Endothelial cell of umbilical vein (primary cell): Measurements from ENCODE around the gene SORCS2. TPM values are rescaled to one million over a fixed set of nuclear protein-coding genes. Genes with fewer than 3 reads are reported as not detected.

ENCODE experiments used
- BruUV-seq: library from RNA; stranded (reverse); fragments of 400-500 nt; replicated peaks from 2 replicates; lab custom pipeline; 2021; lab: Mats Ljungman, UMichigan
- CTCF ChIA-PET: fragments of 300-600, 350-600 bp; sonication (Branson Sonifier 250); formaldehyde crosslinking; loops from one replicate; lab custom pipeline; 2021; ENCODE audit warnings: antibody characterized with exemption, inconsistent platforms; lab: Charles Lee
- POLR2A ChIA-PET: fragments of 300-600, 350-600 bp; sonication (Branson Sonifier 250); formaldehyde crosslinking; loops from one replicate; lab custom pipeline; 2021; ENCODE audit warnings: antibody characterized with exemption, inconsistent platforms; lab: Charles Lee
- DNase-seq: peaks from one replicate; pipeline ENCODE4 v3.0.0-alpha.2; 2011; ENCODE audit warnings: low read depth, low spot score
- FAIRE-seq: peaks from 2 replicates; lab custom pipeline; 2011; peaks lifted over from hg19 to GRCh38; lab: Jason Lieb, UNC
- H2AFZ ChIP-seq: 2 replicates; pipeline ENCODE4 v1.6.0; 2012; ENCODE audit warnings: low read depth, low read length, control low read depth, inconsistent platforms
- H3K27ac ChIP-seq: 2 replicates; pipeline ENCODE4 v1.5.1; 2011; ENCODE audit warnings: low read depth, mild to moderate bottlenecking, control low read depth, low read length, moderate library complexity; ENCODE audit not compliant: insufficient read depth
- H3K27me3 ChIP-seq, 2 experiments: 2 replicates each; pipeline versions ENCODE4 v1.6.0 to v1.6.1; 2011; ENCODE audit warnings: low read length in 2 of 2, mixed read lengths in 1 of 2; ENCODE audit not compliant: control insufficient read depth in 2 of 2, insufficient read depth in 2 of 2
- H3K36me3 ChIP-seq, 2 experiments: 2 replicates in 1 of 2; 3 replicates in 1 of 2; pipeline ENCODE4 v1.5.1; 2011; ENCODE audit warnings: low read length in 2 of 2, mild to moderate bottlenecking in 1 of 2, moderate library complexity in 1 of 2; ENCODE audit not compliant: control insufficient read depth in 2 of 2, insufficient read depth in 2 of 2; ENCODE audit errors: extremely low read depth in 1 of 2
- H3K4me1 ChIP-seq: 3 replicates; pipeline ENCODE4 v1.5.1; 2011; ENCODE audit warnings: mild to moderate bottlenecking, low read length; ENCODE audit not compliant: control insufficient read depth, insufficient read depth; ENCODE audit errors: extremely low read depth
- H3K4me2 ChIP-seq: 2 replicates; pipeline ENCODE4 v1.6.1; 2011; ENCODE audit warnings: low read length, control low read depth, mixed read lengths; ENCODE audit not compliant: insufficient read depth
- H3K4me3 ChIP-seq, 3 experiments: fragments of 200-600 bp in 1 of 3; sonication (generic), shearing (Covaris generic) in 1 of 3; replicated peaks in 1 of 3; 2 replicates each; pipeline ENCODE4 v1.5.1; 2011 to 2016; ENCODE audit warnings: control low read depth in 3 of 3, low read length in 3 of 3, mild to moderate bottlenecking in 2 of 3, inconsistent platforms in 1 of 3, low read depth in 1 of 3, moderate library complexity in 1 of 3; ENCODE audit not compliant: insufficient read depth in 1 of 3
- H3K79me2 ChIP-seq: 2 replicates; pipeline ENCODE4 v1.6.0; 2012; ENCODE audit warnings: low read length, inconsistent platforms; ENCODE audit not compliant: control insufficient read depth, insufficient read depth
- H3K9ac ChIP-seq: replicated peaks from 2 replicates; pipeline ENCODE3; 2011; ENCODE audit warnings: low read length, control low read depth; ENCODE audit not compliant: insufficient read depth; ENCODE audit errors: extremely low read depth
- H3K9me1 ChIP-seq: replicated peaks from 3 replicates; pipeline ENCODE4 v1.6.0; 2011; ENCODE audit warnings: mild to moderate bottlenecking, low read length; ENCODE audit not compliant: control insufficient read depth, insufficient read depth; ENCODE audit errors: extremely low read depth
- H3K9me3 ChIP-seq: replicated peaks from 2 replicates; pipeline ENCODE4 v1.5.1; 2012; ENCODE audit warnings: low read length, inconsistent platforms; ENCODE audit not compliant: control insufficient read depth, insufficient read depth
- H4K20me1 ChIP-seq: replicated peaks from 2 replicates; pipeline ENCODE3; 2011; ENCODE audit warnings: mild to moderate bottlenecking, low read length; ENCODE audit not compliant: control insufficient read depth, insufficient read depth; ENCODE audit errors: extremely low read depth
- CTCF ChIP-seq, 2 donors: IDR thresholded peaks; 1 replicate in 1 of 2; 2 replicates in 1 of 2; pipeline ENCODE4 v1.5.1; 2011; ENCODE audit warnings: low read length in 2 of 2, mild to moderate bottlenecking in 2 of 2, moderate library complexity in 2 of 2, control low read depth in 1 of 2, inconsistent platforms in 1 of 2, low read depth in 1 of 2; ENCODE audit not compliant: insufficient read depth in 1 of 2; ENCODE audit errors: extremely low read depth in 1 of 2
- EZH2 ChIP-seq: IDR thresholded peaks from 2 replicates; pipeline ENCODE4 v1.6.1; 2012; ENCODE audit warnings: borderline replicate concordance, low read depth, mild to moderate bottlenecking, moderate library complexity, low read length, inconsistent platforms; ENCODE audit not compliant: severe bottlenecking
- FOS ChIP-seq: IDR thresholded peaks from 2 replicates; pipeline ENCODE4 v1.6.1; 2011; ENCODE audit warnings: mild to moderate bottlenecking, low read length, moderate library complexity, borderline replicate concordance; ENCODE audit not compliant: insufficient read depth
- GATA2 ChIP-seq: IDR thresholded peaks from 2 replicates; pipeline ENCODE4 v1.7.0; 2011; ENCODE audit warnings: low read depth, mild to moderate bottlenecking, moderate library complexity, mixed read lengths, low read length; ENCODE audit not compliant: insufficient read length, insufficient read depth
- JUN ChIP-seq: IDR thresholded peaks from 2 replicates; pipeline ENCODE4 v1.6.1; 2011; ENCODE audit warnings: borderline replicate concordance, low read depth; ENCODE audit not compliant: insufficient read length, insufficient read depth
- MYC ChIP-seq: IDR thresholded peaks from one replicate; pipeline ENCODE4 v1.6.1; 2011; ENCODE audit warnings: mild to moderate bottlenecking, low read depth, low read length
- POLR2A ChIP-seq: IDR thresholded peaks from 2 replicates; pipeline ENCODE4 v1.6.1; 2012; ENCODE audit warnings: low read depth, mild to moderate bottlenecking, control low read depth, low read length
- POLR2AphosphoS5 ChIP-seq: IDR thresholded peaks from 2 replicates; pipeline ENCODE4 v1.6.1; 2012; ENCODE audit warnings: low read depth, mild to moderate bottlenecking, control low read depth, low read length, moderate library complexity; ENCODE audit not compliant: insufficient read depth
- dilution Hi-C: fragments of 300-500 bp; cut with MboI; formaldehyde crosslinking; loops from one replicate; pipeline ENCODE4 v1.15.0; 2019; ENCODE audit warnings: low sequenced_read_pairs; ENCODE audit not compliant: extremely low pct_ligation_motif_present
- intact Hi-C: fragments of 100-400 bp; cut with micrococcal nuclease; formaldehyde crosslinking; loops from one replicate; pipeline ENCODE4 v1.10.0; 2022
- polyA plus RNA-seq, 4 experiments: library from polyadenylated mRNA; depleted of rRNA in 3 of 4; stranded (reverse) in 3 of 4; unstranded in 1 of 4; fragments of >200 nt; gene quantifications; 2 replicates each; pipeline versions ENCODE4 v1.2.1 to v1.2.3, GENCODE V29; 2011 to 2012; ENCODE audit warnings: missing spikeins in 1 of 4
- total RNA-seq: library from RNA; stranded (reverse); gene quantifications from 2 replicates; pipeline ENCODE4 v1.2.3, GENCODE V29; 2021
- TF ChIP-seq, protein P1 (sequence below): IDR thresholded peaks from 2 replicates; pipeline ENCODE4 v1.6.1; 2011; ENCODE audit not compliant: insufficient read depth, insufficient read length

Gene SORCS2
- total and polyA plus RNA-seq, 2 donors (not counting 3 experiments of a cell fraction or from before 2014, with no cell fraction given): not detected

- intact Hi-C loops (no loop called here), dilution Hi-C loops (no loop called here)
- Histone ChIP-seq H2AFZ (no peak overlapping the region), H3K79me2 (no peaks in the 10 kb centered on the region), H3K9me3 (no peaks in the 10 kb centered on the region), H3K27ac (no peak overlapping the region), H3K9ac (no peak overlapping the region), H3K4me1 (peaks cover 12% of the 10 kb centered on the region), H3K27me3 (no peaks in the 10 kb centered on the region), H4K20me1 (no peaks in the 10 kb centered on the region), H3K4me3 (no peak overlapping the region), H3K9me1 (no peaks in the 10 kb centered on the region), H3K4me2 (no peak overlapping the region), H3K36me3 (no peaks in the 10 kb centered on the region)
- FAIRE-seq: no peak
- TF ChIP-seq POLR2A (no peak), MYC (no peak), EZH2 (no peak), JUN (no peak), GATA2 (no peak), FOS (no peak), CTCF (IDR thresholded peaks at IDR 0.05; ENCODE audit: extremely low read depth in 1 of 2, insufficient read depth in 1 of 2, low read depth in 1 of 2, low read length in 2 of 2) (no peak), POLR2AphosphoS5 (no peak)
- TF ChIP-seq, protein P1, sequence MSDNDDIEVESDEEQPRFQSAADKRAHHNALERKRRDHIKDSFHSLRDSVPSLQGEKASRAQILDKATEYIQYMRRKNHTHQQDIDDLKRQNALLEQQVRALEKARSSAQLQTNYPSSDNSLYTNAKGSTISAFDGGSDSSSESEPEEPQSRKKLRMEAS: no peak
- ChIA-PET POLR2A (interaction anchor here (0.7 kb wide), 1 partner anchor 726 kb away, joined by 4 read pairs; no protein-coding TSS in a partner anchor), CTCF (no interaction called here)
- no peak for DNase-seq
- no TSS peak for BruUV-seq
Measured at GRCh38 chr4:7209699-7210098, 17.4 kb downstream of the SORCS2 start.
